Left renal pelvis (tissue), 4 donors: Measurements from ENCODE around the gene EIF4E. TPM values are rescaled to one million over a fixed set of nuclear protein-coding genes. Genes with fewer than 3 reads are reported as not detected.
"Not testable (repeated sequence)": the region's sequence is repeated elsewhere in the genome, so short reads cannot be mapped to it uniquely, and the experiment has no call there.

Experiments used
- DNase-seq, 4 donors: peaks; one replicate each; pipeline ENCODE4 v3.0.0-alpha.2; 2013; ENCODE audit warnings: low read depth in 4 of 4, low spot score in 3 of 4
- polyA plus RNA-seq, 4 donors: library from polyadenylated mRNA; unstranded; fragments of 120-200 nt; gene quantifications; one replicate each; pipeline ENCODE4 v1.2.1, GENCODE V29; 2013; ENCODE audit not compliant: insufficient read length in 4 of 4

EIF4E gene
- polyA plus RNA-seq, 4 donors: 88.0 to 149 (median 128) TPM

GRCh38 chr4:98934851-98935250 is 5.9 kb upstream of the EIF4E start:
- DNase-seq: not testable (repeated sequence)

- no peak for DNase-seq
These were observed 3.6 kb upstream of the EIF4E start for GRCh38 chr4:98932539-98932938.

GRCh38 chr4:98930311-98930865 is 1.5 kb upstream of the EIF4E start:
- DNase-seq: no peak

GRCh38 chr4:98929341-98930267 is 671 bp upstream of the EIF4E start:
- peak in 2 of 4 donors; percentile 10 to 42 for DNase-seq

- peak; percentile 56 to 69 (median 68) for DNase-seq
These were observed 815 bp downstream of the EIF4E start for GRCh38 chr4:98928131-98928504.

GRCh38 chr4:98926257-98926656 is 2.7 kb downstream of the EIF4E start:
- not testable (repeated sequence) for DNase-seq

- DNase-seq: no peak
These were observed 7.6 kb downstream of the EIF4E start for GRCh38 chr4:98921292-98921691.

GRCh38 chr4:98919996-98920395 is 8.9 kb downstream of the EIF4E start:
- DNase-seq: no peak

GRCh38 chr4:98910728-98911127 is 18.2 kb downstream of the EIF4E start:
- DNase-seq: not testable (repeated sequence)

- DNase-seq: no peak
These were observed 19.1 kb downstream of the EIF4E start for GRCh38 chr4:98909646-98910401.

GRCh38 chr4:98908703-98909262 is 20.1 kb downstream of the EIF4E start:
- DNase-seq: no peak

GRCh38 chr4:98908182-98908581 is 20.8 kb downstream of the EIF4E start:
- DNase-seq: no peak

- DNase-seq: no peak
These were observed 23.1 kb downstream of the EIF4E start for GRCh38 chr4:98905839-98906238.

- no peak for DNase-seq
These were observed 23.6 kb downstream of the EIF4E start for GRCh38 chr4:98905297-98905696.

GRCh38 chr4:98903963-98904362 is 25.0 kb downstream of the EIF4E start:
- no peak for DNase-seq

GRCh38 chr4:98903561-98903960 is 25.4 kb downstream of the EIF4E start:
- no peak for DNase-seq

GRCh38 chr4:98899277-98899676 is 29.7 kb downstream of the EIF4E start:
- DNase-seq: no peak

GRCh38 chr4:98891478-98892337 is 37.2 kb downstream of the EIF4E start:
- DNase-seq: no peak

- DNase-seq: no peak
These were observed 38.1 kb downstream of the EIF4E start for GRCh38 chr4:98890702-98891455.
